H1 (cell line): ENCODE results near the gene CYTL1. TPM values are rescaled to one million over a fixed set of nuclear protein-coding genes. Genes with fewer than 3 reads are reported as not detected.

Source experiments
- HDAC6 ChIP-seq: IDR thresholded peaks from one replicate; pipeline ENCODE4 v1.7.1; 2012; ENCODE audit warnings: low read depth, mild to moderate bottlenecking, inconsistent platforms, low read length, moderate library complexity
- POLR2A ChIP-seq, 2 experiments: IDR thresholded peaks; 1 replicate in 1 of 2; 2 replicates in 1 of 2; pipeline ENCODE4 v1.6.1; 2011; ENCODE audit warnings: low read depth in 2 of 2, low read length in 2 of 2, mild to moderate bottlenecking in 2 of 2; ENCODE audit errors: control extremely low read depth in 1 of 2
- SAP30 ChIP-seq: fragments of 300-600 bp; sonication (generic); IDR thresholded peaks from 2 replicates; pipeline ENCODE4 v1.7.1; 2012; ENCODE audit warnings: low read length, moderate library complexity, mild to moderate bottlenecking, inconsistent platforms; ENCODE audit not compliant: insufficient read depth, insufficient replicate concordance
- polyA plus RNA-seq, 7 experiments: library from polyadenylated mRNA; depleted of rRNA in 3 of 7; stranded (reverse) in 5 of 7; unstranded in 2 of 7; fragments of >200 nt in 5 of 7; fragments of 200-250 nt in 2 of 7; gene quantifications; 1 replicate in 5 of 7; 2 replicates in 1 of 7; 4 replicates in 1 of 7; pipeline versions ENCODE4 v1.2.1 to v1.2.3, GENCODE V29; 2011 to 2013; ENCODE audit warnings: missing spikeins in 2 of 7, mixed read lengths in 2 of 7
- total RNA-seq: library from RNA; stranded (reverse); fragmentation: NEBNext Ultra II Directional; extraction: Animal tissue kit (Norgen Biotek cat#: 25700); gene quantifications from 2 replicates; pipeline ENCODE4 v1.2.1, GENCODE V29; 2021

CYTL1 gene
- total and polyA plus RNA-seq, 2 of the 8 experiments (the other 6 are each of a cell fraction or from before 2014, with no cell fraction given): 8.6 to 9.8 TPM

- TF ChIP-seq SAP30 (no peak), HDAC6 (no peak), POLR2A (IDR thresholded peaks at IDR 0.05; ENCODE audit: control extremely low read depth in 1 of 2, low read depth in 2 of 2, low read length in 2 of 2) (no peak)
These were observed 37.4 kb downstream of the CYTL1 start (continued) for GRCh38 chr4:4981827-4982226.
